ENCODE measurements around the gene DNHD1.
"Not testable (repeated sequence)": the region's sequence is repeated elsewhere in the genome, so short reads cannot be mapped to it uniquely, and the experiment has no call there.

The DNHD1 gene

GRCh38 chr11:6481012-6481923 is 15.8 kb upstream of the DNHD1 start, which contains the start of the genes ARFIP2 and TIMM10B:
TSS of gene ARFIP2 (minus strand) at chr11:6481331. CDS start at chr11:6480421, 910 bp downstream.
TSS of gene TIMM10B (plus strand) at chr11:6481501. CDS start at chr11:6481517, 16 bp downstream.
- DNase-seq (ENCODE audit: low spot score), result peak; percentile 88

DNA sequence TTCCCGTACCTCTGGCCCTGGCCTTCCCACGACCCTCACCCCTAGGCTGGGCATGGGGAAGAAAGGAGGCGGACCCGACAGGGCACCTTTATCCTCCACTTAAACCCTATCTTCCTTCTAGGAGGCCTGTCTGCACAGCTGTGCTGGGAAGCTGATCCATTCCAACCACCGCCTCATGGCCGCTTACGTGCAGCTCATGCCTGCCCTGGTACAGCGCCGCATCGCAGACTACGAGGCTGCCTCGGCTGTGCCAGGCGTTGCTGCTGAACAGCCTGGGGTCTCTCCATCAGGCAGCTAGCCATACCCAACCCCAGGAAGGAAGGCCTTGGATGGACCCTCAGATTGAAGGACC is 15.2 kb upstream of the DNHD1 start:
- DNase-seq (ENCODE audit: low spot score), result no peak

GRCh38 chr11:6482441-6482840 is 14.6 kb upstream of the DNHD1 start:
- DNase-seq (ENCODE audit: low spot score), result no peak

GRCh38 chr11:6483015-6483414 is 14.1 kb upstream of the DNHD1 start:
- DNase-seq (ENCODE audit: low spot score), result no peak

- DNase-seq (ENCODE audit: low spot score), result no peak
These were observed 11.4 kb upstream of the DNHD1 start for GRCh38 chr11:6485661-6486060.

GRCh38 chr11:6486256-6486655 is 10.8 kb upstream of the DNHD1 start:
- DNase-seq (ENCODE audit: low spot score), result no peak

- DNase-seq (ENCODE audit: low spot score), result no peak
These were observed 10.1 kb upstream of the DNHD1 start for GRCh38 chr11:6486938-6487337.

DNA sequence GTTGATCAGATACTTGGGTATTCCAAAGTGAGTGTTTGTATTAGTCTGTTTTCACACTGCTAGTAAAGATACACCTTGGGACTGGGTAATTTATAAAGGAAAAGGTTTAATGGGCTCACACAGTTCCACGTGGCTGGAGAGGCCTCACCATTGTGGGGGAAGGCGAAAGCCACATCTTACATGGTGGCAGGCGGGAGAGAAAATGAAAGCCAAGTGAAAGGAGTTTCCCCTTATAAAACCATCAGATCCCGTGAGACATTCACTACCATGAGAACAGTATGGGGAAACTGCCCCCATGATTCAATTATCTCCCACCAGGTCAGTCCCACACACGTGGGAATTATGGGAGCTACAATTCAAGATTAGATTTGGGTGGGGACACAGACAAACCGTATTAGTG is 8.7 kb upstream of the DNHD1 start:
- DNase-seq (ENCODE audit: low spot score), result no peak

GRCh38 chr11:6488821-6489220 is 8.3 kb upstream of the DNHD1 start:
- DNase-seq (ENCODE audit: low spot score), result no peak

DNA sequence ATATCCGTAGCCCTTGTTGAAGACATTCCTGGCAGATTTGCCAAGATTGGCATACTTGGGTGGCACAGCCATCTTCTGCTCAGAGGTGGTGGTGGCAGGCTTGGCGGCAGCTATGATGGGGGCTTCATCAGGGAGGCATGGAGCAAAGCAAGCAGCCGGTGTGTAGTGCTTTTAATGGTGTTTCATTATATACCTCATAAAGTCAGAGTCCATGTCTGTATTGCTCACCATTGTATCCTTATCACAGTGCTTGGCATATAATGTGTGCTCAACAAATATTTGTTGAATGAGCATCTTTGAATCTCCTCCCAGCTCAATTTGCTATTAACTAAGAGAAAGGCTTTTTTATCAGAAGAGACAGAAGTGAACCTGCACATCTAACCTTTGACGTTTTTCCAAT is 7.8 kb upstream of the DNHD1 start:
- DNase-seq (ENCODE audit: low spot score), result no peak

DNA sequence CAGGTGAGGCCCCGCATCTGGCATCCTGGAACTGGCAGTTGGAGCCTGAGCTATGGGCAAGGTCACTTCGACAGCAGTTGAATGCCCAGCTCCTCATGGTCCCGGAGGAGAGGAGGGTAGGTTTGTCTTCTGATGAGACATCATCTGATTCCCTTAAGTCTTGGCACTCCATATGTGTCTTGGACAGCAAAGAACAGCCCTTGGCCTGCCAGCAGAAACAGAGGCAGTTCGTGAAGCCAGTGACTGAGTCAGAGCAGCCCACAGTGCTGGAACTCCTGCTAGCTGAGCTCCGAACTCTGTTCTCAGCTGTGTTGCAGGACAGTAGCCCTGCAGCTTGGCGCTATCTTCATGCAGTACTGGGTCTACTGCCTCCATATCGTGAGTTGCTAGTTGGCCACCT is 1.0 kb downstream of the DNHD1 start:
- no peak for DNase-seq (ENCODE audit: low spot score)

DNA sequence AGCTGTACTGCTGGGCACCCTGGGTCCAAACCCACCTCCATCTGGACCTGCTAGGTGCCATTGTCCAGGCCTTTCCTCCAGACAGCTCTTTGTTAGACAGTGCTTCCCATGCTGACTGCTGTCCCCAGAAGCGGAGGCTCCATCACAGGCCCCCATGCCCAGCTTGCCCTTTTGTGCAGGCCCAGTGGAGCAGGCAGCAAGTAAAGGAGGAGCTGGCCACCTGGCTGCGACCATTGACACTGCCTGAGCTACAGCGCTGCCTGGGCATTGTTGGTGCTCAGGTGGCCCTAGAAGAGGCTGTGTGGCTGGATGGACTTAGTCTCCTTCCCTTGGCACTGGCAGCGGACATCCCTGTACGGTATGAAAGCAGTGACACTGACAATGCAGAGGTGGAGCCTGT is 1.5 kb downstream of the DNHD1 start:
- DNase-seq (ENCODE audit: low spot score), result no peak

- no peak for DNase-seq (ENCODE audit: low spot score)
These were observed 5.3 kb downstream of the DNHD1 start for GRCh38 chr11:6502382-6502781.

DNA sequence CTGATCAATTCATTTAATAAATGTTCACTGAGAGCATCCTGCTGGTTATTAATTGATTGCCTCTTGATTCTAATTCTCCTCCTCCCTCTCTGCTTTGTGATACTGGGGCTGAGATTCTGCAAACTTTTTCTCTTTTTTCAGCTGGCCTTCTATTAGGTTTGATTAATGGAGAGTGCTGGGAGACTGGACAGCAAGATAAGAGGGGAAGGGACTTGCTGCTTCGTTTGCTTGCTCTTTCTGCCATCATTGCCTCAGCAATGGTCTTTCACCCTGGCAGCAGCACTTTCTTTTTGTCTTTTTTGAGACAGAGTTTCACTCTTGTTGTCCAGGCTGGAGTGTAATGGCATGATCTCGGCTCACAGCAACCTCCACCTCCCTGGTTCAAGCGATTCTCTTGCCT is 7.1 kb downstream of the DNHD1 start:
- no peak for DNase-seq (ENCODE audit: low spot score)

GRCh38 chr11:6505577-6506240 is 8.6 kb downstream of the DNHD1 start:
- DNase-seq (ENCODE audit: low spot score), result no peak

DNA sequence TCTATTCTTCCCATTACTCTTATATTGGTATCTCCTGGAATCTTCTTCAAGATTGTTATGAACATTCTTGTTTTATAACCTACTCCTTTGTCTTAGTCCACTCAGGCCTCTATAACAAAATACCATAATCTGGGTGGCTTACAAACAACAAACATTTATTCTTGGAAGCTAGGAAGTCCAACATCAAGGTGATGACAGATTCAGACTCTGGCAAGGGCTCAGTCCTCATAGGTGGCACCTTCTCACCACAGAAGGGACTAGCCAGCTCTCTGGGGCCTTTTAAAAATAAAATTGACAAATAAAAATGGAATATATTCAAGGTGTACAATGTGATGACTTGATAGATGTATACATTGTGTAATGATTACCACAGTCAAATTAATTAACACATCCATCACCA is 19.8 kb downstream of the DNHD1 start:
- DNase-seq (ENCODE audit: low spot score), result no peak

GRCh38 chr11:6520265-6520664 is 23.2 kb downstream of the DNHD1 start:
- DNase-seq (ENCODE audit: low spot score), result no peak

DNA sequence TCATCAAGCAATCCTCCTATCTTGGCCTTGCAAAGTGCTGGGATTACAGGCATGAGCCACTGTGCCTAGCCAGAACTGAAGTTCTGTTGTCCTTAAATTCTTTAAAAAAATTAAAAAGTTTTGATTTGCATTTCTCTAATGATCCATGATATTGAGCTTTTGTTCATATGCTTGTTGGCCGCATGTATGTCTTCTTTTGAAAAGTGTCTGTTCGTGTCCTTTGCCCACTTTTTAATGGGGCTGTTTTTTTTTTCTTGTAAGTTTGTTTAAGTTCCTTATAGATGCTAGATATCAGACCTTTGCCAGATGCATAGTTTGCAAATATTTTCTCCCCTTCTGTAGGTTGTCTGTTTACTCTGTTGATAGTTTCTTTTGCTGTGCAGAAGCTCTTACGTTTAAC is 24.9 kb downstream of the DNHD1 start:
- DNase-seq (ENCODE audit: low spot score), result not testable (repeated sequence)

DNA sequence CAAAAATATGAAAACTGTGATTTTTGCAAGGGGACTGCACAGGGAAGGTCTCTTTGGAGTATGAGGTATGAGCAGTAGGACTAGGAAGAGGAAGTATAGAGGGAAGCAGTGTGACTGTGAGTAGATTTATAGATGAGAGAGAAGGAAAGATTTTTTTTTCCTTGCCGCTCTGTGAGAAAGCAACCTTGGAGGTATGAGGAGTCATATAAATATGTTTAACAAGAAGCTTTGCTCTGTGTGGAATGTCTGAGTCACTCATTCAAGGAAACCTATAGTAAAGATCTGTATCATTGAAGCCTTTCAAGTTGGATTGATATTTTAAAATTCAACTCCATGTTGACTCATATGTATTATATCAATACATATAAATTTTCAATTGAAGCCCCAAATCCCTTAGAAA is 26.2 kb downstream of the DNHD1 start:
- no peak for DNase-seq (ENCODE audit: low spot score)

DNA sequence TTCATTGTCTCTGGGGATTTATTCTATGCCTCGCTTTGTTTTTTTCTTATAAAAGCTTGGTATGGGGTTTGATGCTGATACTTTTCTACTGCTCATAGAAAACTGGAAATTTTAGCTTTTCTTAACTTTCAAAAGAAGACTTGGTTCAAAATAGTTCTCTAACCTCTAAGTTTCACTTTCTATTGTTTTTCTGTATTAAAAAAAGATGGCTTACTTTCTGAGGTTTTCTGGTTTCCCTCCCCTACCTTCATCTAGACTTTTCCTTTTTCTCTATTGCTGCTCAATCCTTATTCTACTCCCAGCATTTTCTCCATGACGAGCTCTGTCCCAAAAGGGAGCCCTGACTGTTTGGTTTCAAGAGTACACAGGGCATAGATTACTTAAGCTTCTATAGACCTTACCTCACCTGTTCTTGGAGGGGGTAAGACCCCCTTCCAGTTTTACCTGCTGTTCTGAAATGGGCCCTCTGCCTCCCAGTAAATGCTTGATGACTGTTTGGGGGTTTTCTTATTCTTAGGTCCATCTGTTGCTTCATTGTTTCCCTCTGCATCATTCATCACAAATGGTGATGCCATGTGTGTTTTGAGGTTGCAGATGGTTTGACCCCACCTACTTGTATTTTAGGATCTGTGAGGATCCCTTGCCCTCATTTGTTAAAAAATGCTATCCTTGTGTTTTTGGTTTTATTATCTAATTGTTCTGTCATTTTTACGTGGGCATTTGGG is 29.5 kb downstream of the DNHD1 start:
- no peak for DNase-seq (ENCODE audit: low spot score)

- DNase-seq (ENCODE audit: low spot score), result no peak
These were observed 32.2 kb downstream of the DNHD1 start for GRCh38 chr11:6529266-6529665.

DNA sequence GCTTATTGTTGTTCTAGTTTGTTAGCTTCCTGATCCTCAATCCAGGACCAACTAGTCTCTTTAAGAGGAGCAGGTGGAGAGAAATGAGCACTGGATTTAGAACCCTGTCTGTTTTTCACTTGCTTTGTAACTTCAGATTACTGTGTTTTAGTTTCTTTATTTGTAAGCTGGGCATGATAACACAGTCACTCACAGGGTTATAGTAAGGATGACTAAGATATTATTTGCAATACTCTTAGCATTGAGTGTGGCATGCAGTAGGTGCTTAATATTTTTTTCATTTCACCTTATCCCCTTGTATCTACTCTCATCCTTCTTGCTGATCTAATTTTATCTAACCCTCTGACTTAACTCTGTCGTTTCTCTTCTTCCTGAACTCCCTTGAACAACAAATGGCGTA is 33.8 kb downstream of the DNHD1 start:
- no peak for DNase-seq (ENCODE audit: low spot score)

DNA sequence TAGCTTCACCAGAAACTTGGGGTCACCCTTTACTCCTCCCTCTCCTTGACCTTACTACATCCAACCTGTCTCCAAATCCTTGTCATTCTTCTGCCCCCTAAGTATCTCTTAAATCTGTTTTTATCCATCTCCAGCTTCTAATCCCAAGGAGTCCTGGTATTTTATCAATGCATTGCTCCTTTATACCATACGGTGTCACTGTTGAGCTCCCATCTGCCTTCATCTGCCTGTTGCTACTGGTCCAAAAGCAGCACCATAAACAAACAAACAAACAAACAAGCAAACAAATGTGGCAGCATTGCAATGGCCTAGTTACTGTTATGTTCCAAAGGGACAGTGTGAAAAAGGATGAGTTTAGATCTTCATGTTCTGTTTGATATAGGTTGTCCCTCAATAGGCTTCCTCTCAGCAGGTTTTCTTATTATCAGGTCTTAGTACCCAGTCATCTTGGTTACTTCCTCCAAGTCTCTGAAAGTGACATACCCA is 34.2 kb downstream of the DNHD1 start:
- no peak for DNase-seq (ENCODE audit: low spot score)

Data from HuH-7.5 (cell line).